AG09309 (cell line): ENCODE results near the gene FLOT1.
"Not testable (repeated sequence)": the region's sequence is repeated elsewhere in the genome, so short reads cannot be mapped to it uniquely, and the experiment has no call there.

Source experiments
- DNase-seq: peaks from one replicate; pipeline ENCODE4 v3.0.0-alpha.2; 2010; ENCODE audit warnings: low read depth
- H3K4me3 ChIP-seq: 2 replicates; pipeline ENCODE4 v1.5.1; 2011; ENCODE audit warnings: mild to moderate bottlenecking, low read depth, low read length, moderate library complexity; ENCODE audit not compliant: control insufficient read depth
- TF ChIP-seq, protein P1 (sequence below): IDR thresholded peaks from 2 replicates; pipeline ENCODE4 v1.5.1; 2011; ENCODE audit warnings: mild to moderate bottlenecking, low read depth, low read length, inconsistent platforms; ENCODE audit not compliant: insufficient read depth, control insufficient read depth; ENCODE audit errors: missing control alignments

Gene FLOT1

DNA sequence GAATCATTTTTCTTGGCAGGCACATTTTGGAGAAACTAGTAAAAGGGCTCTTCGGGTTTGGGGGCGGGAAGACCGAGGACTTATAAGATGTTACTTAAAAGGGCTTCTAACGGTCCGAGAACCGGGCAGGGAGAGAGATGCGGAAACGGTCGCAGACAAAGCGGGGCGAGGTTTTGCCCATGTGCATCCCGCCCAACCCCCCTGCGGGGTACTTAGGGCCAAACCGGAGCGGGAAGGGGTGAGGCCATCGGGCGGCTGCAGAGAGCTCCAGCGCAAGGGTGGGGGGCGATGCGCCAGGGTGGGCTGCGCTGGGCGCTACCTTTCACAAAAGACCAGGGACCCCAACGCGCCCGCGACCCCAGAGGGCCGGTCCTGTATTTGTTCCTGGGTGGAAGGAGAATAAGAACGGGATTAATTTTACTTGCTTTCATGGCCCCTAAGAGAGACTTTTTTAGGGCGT, 21.7 kb downstream of the FLOT1 start:
- DNase-seq: no peak
- TF ChIP-seq, protein P1, sequence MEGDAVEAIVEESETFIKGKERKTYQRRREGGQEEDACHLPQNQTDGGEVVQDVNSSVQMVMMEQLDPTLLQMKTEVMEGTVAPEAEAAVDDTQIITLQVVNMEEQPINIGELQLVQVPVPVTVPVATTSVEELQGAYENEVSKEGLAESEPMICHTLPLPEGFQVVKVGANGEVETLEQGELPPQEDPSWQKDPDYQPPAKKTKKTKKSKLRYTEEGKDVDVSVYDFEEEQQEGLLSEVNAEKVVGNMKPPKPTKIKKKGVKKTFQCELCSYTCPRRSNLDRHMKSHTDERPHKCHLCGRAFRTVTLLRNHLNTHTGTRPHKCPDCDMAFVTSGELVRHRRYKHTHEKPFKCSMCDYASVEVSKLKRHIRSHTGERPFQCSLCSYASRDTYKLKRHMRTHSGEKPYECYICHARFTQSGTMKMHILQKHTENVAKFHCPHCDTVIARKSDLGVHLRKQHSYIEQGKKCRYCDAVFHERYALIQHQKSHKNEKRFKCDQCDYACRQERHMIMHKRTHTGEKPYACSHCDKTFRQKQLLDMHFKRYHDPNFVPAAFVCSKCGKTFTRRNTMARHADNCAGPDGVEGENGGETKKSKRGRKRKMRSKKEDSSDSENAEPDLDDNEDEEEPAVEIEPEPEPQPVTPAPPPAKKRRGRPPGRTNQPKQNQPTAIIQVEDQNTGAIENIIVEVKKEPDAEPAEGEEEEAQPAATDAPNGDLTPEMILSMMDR: no peak
- H3K4me3 ChIP-seq: peak overlapping the region; percentile 59

DNA sequence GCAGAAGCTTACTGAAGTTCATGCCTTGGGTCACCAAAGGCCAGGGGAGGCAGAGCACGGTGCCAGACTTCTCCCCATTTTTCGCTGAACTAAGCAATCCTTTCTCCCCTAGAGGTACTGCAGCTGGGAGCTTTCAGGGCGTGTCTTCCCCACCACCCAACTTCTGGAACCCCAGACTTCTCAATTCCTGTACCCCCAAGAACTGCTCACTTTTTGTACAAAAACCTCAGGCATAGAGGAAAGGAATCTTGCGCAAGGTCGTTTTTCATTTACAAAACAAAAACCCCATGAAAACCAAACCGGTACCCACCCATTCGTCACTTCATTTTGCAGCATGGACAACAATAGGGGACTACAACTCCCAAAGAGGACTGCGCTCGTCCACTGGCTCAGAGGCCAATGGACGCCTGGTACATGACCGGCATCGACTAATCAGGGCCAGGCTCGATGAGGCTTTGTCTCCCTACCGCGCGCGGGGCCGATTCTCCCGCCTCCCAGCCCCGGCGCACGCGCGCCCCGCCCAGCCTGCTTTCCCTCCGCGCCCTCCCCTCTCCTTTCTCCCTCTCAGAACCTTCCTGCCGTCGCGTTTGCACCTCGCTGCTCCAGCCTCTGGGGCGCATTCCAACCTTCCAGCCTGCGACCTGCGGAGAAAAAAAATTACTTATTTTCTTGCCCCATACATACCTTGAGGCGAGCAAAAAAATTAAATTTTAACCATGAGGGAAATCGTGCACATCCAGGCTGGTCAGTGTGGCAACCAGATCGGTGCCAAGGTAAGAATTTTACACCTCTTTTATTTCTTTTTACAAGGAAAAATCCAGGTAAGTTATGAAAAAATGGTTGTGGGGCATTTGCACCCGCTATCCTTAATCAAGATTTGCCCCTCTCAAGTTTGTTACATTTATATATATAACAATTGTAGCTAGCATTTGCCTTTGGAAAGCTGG, 22.4 kb downstream of the FLOT1 start, which contains the start of gene TUBB:
Gene TUBB (plus strand): TSS at position 562 of the 947 bp plus-strand sequence. CDS start 155 bp downstream, at position 717.
- DNase-seq: peak; percentile 90
- peak within 1 kb of the TSS; percentile 60 for H3K4me3 ChIP-seq
- TF ChIP-seq, protein P1: no peak

- TF ChIP-seq, protein P1: no peak
- H3K4me3 ChIP-seq: peak overlapping the region; percentile 60
- DNase-seq: no peak
Measured at GRCh38 chr6:30719356-30719755, 23.1 kb downstream of the FLOT1 start.

- H3K4me3 ChIP-seq: peak overlapping the region; percentile 18
- not testable (repeated sequence) for DNase-seq
Measured at GRCh38 chr6:30717845-30718720, 24.4 kb downstream of the FLOT1 start.

GRCh38 chr6:30717129-30717844, 25.2 kb downstream of the FLOT1 start, which contains the start of gene MDC1:
MDC1 (minus strand) TSS chr6:30717281; CDS start chr6:30715175, 2,106 bp downstream.
- TF ChIP-seq, protein P1: peak; percentile 31
- H3K4me3 ChIP-seq: peak within 1 kb of the TSS; percentile 79
- DNase-seq: peak; percentile 100

DNA sequence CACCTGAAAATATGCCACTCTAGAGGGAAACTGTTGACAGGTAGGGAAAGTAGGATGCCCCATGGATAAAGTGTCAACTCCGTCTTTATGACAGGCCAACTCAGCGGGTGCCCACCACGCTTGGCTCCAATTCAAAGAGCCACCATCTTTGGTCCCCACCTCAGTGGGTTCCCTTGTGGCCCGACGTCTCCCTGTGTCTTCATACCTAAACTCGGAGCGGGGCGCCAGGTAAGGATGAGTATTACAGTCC, 25.7 kb downstream of the FLOT1 start:
- no peak for DNase-seq
- TF ChIP-seq, protein P1: no peak
- H3K4me3 ChIP-seq: peak overlapping the region; percentile 79

DNA sequence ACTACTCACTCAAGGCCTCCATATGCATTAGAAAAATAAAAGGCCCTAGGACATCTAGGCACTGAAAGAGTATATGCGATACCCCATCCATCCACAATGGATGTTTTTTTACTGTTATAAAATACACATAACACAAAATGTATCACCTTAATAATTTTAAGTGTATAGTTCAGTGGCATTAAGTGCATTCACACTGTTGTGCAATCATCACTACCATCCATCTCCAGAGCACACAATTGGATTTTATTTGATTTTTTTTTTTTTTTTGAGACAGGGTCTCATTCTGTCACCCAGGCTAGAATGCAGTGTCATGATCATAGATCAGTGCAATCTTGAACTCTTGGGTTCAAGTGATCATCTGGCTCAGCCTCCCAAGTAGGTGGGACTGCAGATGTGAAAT, 28.2 kb downstream of the FLOT1 start:
- no peak for DNase-seq
- TF ChIP-seq, protein P1: no peak

More for the DNA sequence above, 28.2 kb downstream of the FLOT1 start:
- H3K4me3 ChIP-seq: no peak overlapping the region
